CD4-positive, alpha-beta T cell (primary cell): ENCODE measurements around the gene VPS52. TPM values are rescaled to one million over a fixed set of nuclear protein-coding genes. Genes with fewer than 3 reads are reported as not detected.
A peak's percentile ranks its signal among the peaks of the same experiment; 100 is the strongest.
"Not testable (repeated sequence)": the region's sequence is repeated elsewhere in the genome, so short reads cannot be mapped to it uniquely, and the experiment has no call there.

Source experiments
- ATAC-seq: fragments of 200-7000 bp; cut with Tn5 transposase; one replicate; pipeline ENCODE4 v1.10.0; 2022; ENCODE audit warnings: mild to moderate bottlenecking; ENCODE audit not compliant: poor library complexity
- CTCF ChIA-PET: fragments of 350-600 bp; sonication (Branson Sonifier 250); formaldehyde crosslinking; loops from one replicate; lab custom pipeline; 2021; ENCODE audit warnings: antibody characterized with exemption, inconsistent platforms; lab: Charles Lee
- POLR2A ChIA-PET: fragments of 350-600 bp; sonication (Branson Sonifier 250); formaldehyde crosslinking; loops from one replicate; lab custom pipeline; 2021; ENCODE audit warnings: antibody characterized with exemption, inconsistent platforms; lab: Charles Lee
- DNase-seq, 14 experiments: peaks; one replicate each; pipeline ENCODE4 v3.0.0-alpha.2; 2013 to 2020; ENCODE audit warnings: mixed read lengths in 2 of 14
- H3K27ac ChIP-seq, 2 donors: one replicate each; pipeline versions ENCODE4 v1.5.1 to v1.7.0; 2013; ENCODE audit warnings: low read length in 2 of 2, low read depth in 1 of 2, mild to moderate bottlenecking in 1 of 2
- H3K27me3 ChIP-seq, 2 experiments: 1 replicate in 1 of 2; 2 replicates in 1 of 2; pipeline versions ENCODE4 v1.6.1 to v1.7.0; 2013; ENCODE audit warnings: low read length in 2 of 2, control low read depth in 1 of 2, mild to moderate bottlenecking in 1 of 2, moderate library complexity in 1 of 2; ENCODE audit not compliant: insufficient read depth in 2 of 2, control insufficient read depth in 1 of 2
- H3K36me3 ChIP-seq: one replicate; pipeline ENCODE4 v1.6.1; 2013; ENCODE audit warnings: low read length, control low read depth; ENCODE audit not compliant: insufficient read depth
- H3K4me1 ChIP-seq: one replicate; pipeline ENCODE4 v1.6.1; 2013; ENCODE audit warnings: low read length, control low read depth; ENCODE audit not compliant: insufficient read depth
- H3K4me3 ChIP-seq: one replicate; pipeline ENCODE4 v1.5.1; 2013; ENCODE audit warnings: mild to moderate bottlenecking, low read length, moderate library complexity
- H3K9me3 ChIP-seq, 2 experiments: 1 replicate in 1 of 2; 2 replicates in 1 of 2; pipeline versions ENCODE4 v1.6.1 to v1.7.0; 2013; ENCODE audit warnings: low read length in 2 of 2, mild to moderate bottlenecking in 2 of 2, control low read depth in 1 of 2, moderate library complexity in 1 of 2; ENCODE audit not compliant: control insufficient read depth in 1 of 2, insufficient read depth in 1 of 2
- H3K27ac Mint-ChIP-seq: one replicate; pipeline ENCODE4 v1.8.0; 2020; ENCODE audit warnings: mixed read lengths
- H3K27me3 Mint-ChIP-seq: one replicate; pipeline ENCODE4 v1.8.0; 2021; ENCODE audit warnings: mixed read lengths
- H3K36me3 Mint-ChIP-seq: one replicate; pipeline ENCODE4 v1.8.0; 2021; ENCODE audit warnings: low read depth, mixed read lengths
- H3K4me1 Mint-ChIP-seq: one replicate; pipeline ENCODE4 v1.8.0; 2021; ENCODE audit warnings: low read depth, mixed read lengths
- H3K4me3 Mint-ChIP-seq: one replicate; pipeline ENCODE4 v1.8.0; 2020; ENCODE audit warnings: mild to moderate bottlenecking, mixed read lengths
- H3K9me3 Mint-ChIP-seq: one replicate; pipeline ENCODE4 v1.8.0; 2020; ENCODE audit warnings: mixed read lengths
- CTCF ChIP-seq: fragments of 200-600 bp; IDR thresholded peaks from one replicate; pipeline ENCODE4 v1.8.0; 2022; ENCODE audit warnings: antibody characterized with exemption, mild to moderate bottlenecking
- intact Hi-C, 2 experiments: fragments of 100-400 bp; cut with DNase I in 1 of 2; cut with micrococcal nuclease in 1 of 2; formaldehyde crosslinking; loops; one replicate each; pipeline versions ENCODE4 v1.15.1 to v1.9.0; 2023 to 2025; cut with DNase I, micrococcal nuclease
- total RNA-seq, 174 experiments: library from RNA in 2 of 174; stranded (reverse) in 2 of 174; gene quantifications; one replicate each; pipeline ENCODE4 v1.2.3 and lab custom pipeline; 2021 to 2026

Gene VPS52
- total RNA-seq, 2 experiments from 2014 or later, result 67.9 TPM

GRCh38 chr6:33286946-33287914 is 15.6 kb upstream of the VPS52 start:
- no peak for DNase-seq
- Mint-ChIP-seq H3K4me3 (peak overlapping the region; percentile 97), H3K27me3 (no peaks in the 10 kb centered on the region), H3K36me3 (peaks cover 69% of the 10 kb centered on the region), H3K4me1 (peaks cover 45% of the 10 kb centered on the region), H3K9me3 (no peaks in the 10 kb centered on the region), H3K27ac (peak overlapping the region; percentile 73)
- peaks cover 39% of the 10 kb centered on the region for H3K4me1 ChIP-seq
- TF ChIP-seq CTCF, result no peak
- H3K36me3 ChIP-seq, result peaks cover 62% of the 10 kb centered on the region
- no peak overlapping the region for H3K27ac ChIP-seq
- no peak for ATAC-seq
- H3K9me3 ChIP-seq, result no peaks in the 10 kb centered on the region
- no peaks in the 10 kb centered on the region for H3K27me3 ChIP-seq
- H3K4me3 ChIP-seq, result no peak overlapping the region
- intact Hi-C loops, result no loop called here
- ChIA-PET CTCF (interaction anchor here (1.2 kb wide), 1 partner anchor 38 kb away, joined by 4 read pairs; no protein-coding TSS in a partner anchor), POLR2A (interaction anchor here (0.9 to 5.0 kb wide), 6 partner anchors 10 to 57 kb away, joined by 3 to 105 read pairs (median 55); partner anchors contain the start of genes B3GALT4, RGL2, RPS18 and VPS52)

- Histone ChIP-seq H3K4me1 (peaks cover 34% of the 10 kb centered on the region), H3K36me3 (peaks cover 60% of the 10 kb centered on the region)
- peaks cover 66% of the 10 kb centered on the region for H3K36me3 Mint-ChIP-seq
- H3K27me3 Mint-ChIP-seq, H3K4me3 Mint-ChIP-seq, DNase-seq, H3K27ac ChIP-seq, H3K27ac Mint-ChIP-seq, intact Hi-C loops, H3K9me3 Mint-ChIP-seq, ATAC-seq, H3K9me3 ChIP-seq, H3K27me3 ChIP-seq, H3K4me3 ChIP-seq, CTCF ChIA-PET: not testable (repeated sequence)
- H3K4me1 Mint-ChIP-seq, result peaks cover 34% of the 10 kb centered on the region
- POLR2A ChIA-PET, result interaction anchor here (1.3 kb wide), 1 partner anchor 60 kb away, joined by 3 read pairs; no protein-coding TSS in a partner anchor
Observed at GRCh38 chr6:33285214-33285613, 13.5 kb upstream of the VPS52 start.

- Histone ChIP-seq H3K9me3 (no peaks in the 10 kb centered on the region), H3K27me3 (no peaks in the 10 kb centered on the region), H3K27ac (no peak overlapping the region), H3K4me3 (no peak overlapping the region), H3K36me3 (peaks cover 72% of the 10 kb centered on the region), H3K4me1 (peaks cover 51% of the 10 kb centered on the region)
- H3K4me1 Mint-ChIP-seq, result peaks cover 33% of the 10 kb centered on the region
- peak overlapping the region; percentile 12 for H3K4me3 Mint-ChIP-seq
- DNase-seq (no peak), ATAC-seq (no peak)
- ChIA-PET CTCF (interaction anchor here (0.9 kb wide), 1 partner anchor 32 kb away, joined by 3 read pairs; no protein-coding TSS in a partner anchor), POLR2A (interaction anchor here (1.1 to 1.6 kb wide), 2 partner anchors 9 kb away, joined by 3 to 7 read pairs; partner anchors contain the start of genes PFDN6, RPS18, VPS52 and WDR46)
- H3K27me3 Mint-ChIP-seq, result no peaks in the 10 kb centered on the region
- intact Hi-C loops, result no loop called here
- H3K27ac Mint-ChIP-seq, result peak overlapping the region; percentile 58
- peaks cover 72% of the 10 kb centered on the region for H3K36me3 Mint-ChIP-seq
- TF ChIP-seq CTCF, result no peak
- H3K9me3 Mint-ChIP-seq, result no peaks in the 10 kb centered on the region
Observed at GRCh38 chr6:33280539-33280938, 8.9 kb upstream of the VPS52 start.
